NCI-H2107 treated with DMSO at 0.1 percent for 48 hours (cell line): ENCODE results near the gene CALML6.

Source experiments
- DNase-seq: peaks from one replicate; lab custom pipeline; 2025; ENCODE audit not compliant: unreplicated experiment; lab: John Stamatoyannopoulos, UW

Gene CALML6

GRCh38 chr1:1942753-1943656 lies 27.9 kb downstream of the CALML6 start:
- no peak for DNase-seq

GRCh38 chr1:1943834-1944570 lies 28.9 kb downstream of the CALML6 start:
- no peak for DNase-seq

- DNase-seq: no peak
Observed at GRCh38 chr1:1945782-1946393, 30.8 kb downstream of the CALML6 start.

- DNase-seq: no peak
Observed at GRCh38 chr1:1946540-1946939, 31.5 kb downstream of the CALML6 start.

GRCh38 chr1:1947493-1947892 lies 32.4 kb downstream of the CALML6 start:
- no peak for DNase-seq

- no peak for DNase-seq
Observed at GRCh38 chr1:1948783-1949182, 33.7 kb downstream of the CALML6 start.

- no peak for DNase-seq
Observed at GRCh38 chr1:1950940-1951339, 35.9 kb downstream of the CALML6 start.

GRCh38 chr1:1954015-1954414 lies 39.0 kb downstream of the CALML6 start:
- no peak for DNase-seq

GRCh38 chr1:1954831-1955441 lies 39.9 kb downstream of the CALML6 start:
- DNase-seq: no peak

- DNase-seq: no peak
Observed at GRCh38 chr1:1955621-1956094, 40.6 kb downstream of the CALML6 start.

- DNase-seq: no peak
Observed at GRCh38 chr1:1956101-1956500, 41.0 kb downstream of the CALML6 start.

- DNase-seq: no peak
Observed at GRCh38 chr1:1956586-1957532, 41.8 kb downstream of the CALML6 start.

- no peak for DNase-seq
Observed at GRCh38 chr1:1957533-1957961, 42.5 kb downstream of the CALML6 start.

- DNase-seq: no peak
Observed at GRCh38 chr1:1958071-1958541, 43.0 kb downstream of the CALML6 start.

GRCh38 chr1:1959459-1959839 lies 44.4 kb downstream of the CALML6 start:
- DNase-seq: no peak

GRCh38 chr1:1959840-1960479 lies 44.9 kb downstream of the CALML6 start:
- DNase-seq: no peak

- no peak for DNase-seq
Observed at GRCh38 chr1:1960480-1961196, 45.6 kb downstream of the CALML6 start.

- no peak for DNase-seq
Observed at GRCh38 chr1:1962752-1963151, 47.7 kb downstream of the CALML6 start.

GRCh38 chr1:1963570-1963969 lies 48.5 kb downstream of the CALML6 start:
- DNase-seq: no peak
